GM12891 (cell line): ENCODE measurements around the gene ORM1.

Experiments
- PAX5 ChIP-seq: IDR thresholded peaks from 2 replicates; pipeline ENCODE4 v1.6.1; 2011; ENCODE audit warnings: low read length, moderate library complexity, mild to moderate bottlenecking; ENCODE audit not compliant: insufficient read depth, severe bottlenecking
- POLR2A ChIP-seq: IDR thresholded peaks from 2 replicates; pipeline ENCODE4 v1.6.1; 2011; ENCODE audit warnings: low read depth, low read length, control low read depth
- POLR2AphosphoS5 ChIP-seq: IDR thresholded peaks from 2 replicates; pipeline ENCODE4 v1.6.1; 2011; ENCODE audit warnings: low read depth, low read length, control low read depth
- POU2F2 ChIP-seq: IDR thresholded peaks from 2 replicates; pipeline ENCODE4 v1.6.1; 2011; ENCODE audit warnings: low read depth, mild to moderate bottlenecking, control low read depth, low read length, moderate library complexity
- SPI1 ChIP-seq: IDR thresholded peaks from 2 replicates; pipeline ENCODE4 v1.6.1; 2011; ENCODE audit warnings: low read depth, low read length, control low read depth
- TAF1 ChIP-seq: IDR thresholded peaks from 2 replicates; pipeline ENCODE4 v1.6.1; 2011; ENCODE audit warnings: low read depth, low read length, control low read depth

DNA sequence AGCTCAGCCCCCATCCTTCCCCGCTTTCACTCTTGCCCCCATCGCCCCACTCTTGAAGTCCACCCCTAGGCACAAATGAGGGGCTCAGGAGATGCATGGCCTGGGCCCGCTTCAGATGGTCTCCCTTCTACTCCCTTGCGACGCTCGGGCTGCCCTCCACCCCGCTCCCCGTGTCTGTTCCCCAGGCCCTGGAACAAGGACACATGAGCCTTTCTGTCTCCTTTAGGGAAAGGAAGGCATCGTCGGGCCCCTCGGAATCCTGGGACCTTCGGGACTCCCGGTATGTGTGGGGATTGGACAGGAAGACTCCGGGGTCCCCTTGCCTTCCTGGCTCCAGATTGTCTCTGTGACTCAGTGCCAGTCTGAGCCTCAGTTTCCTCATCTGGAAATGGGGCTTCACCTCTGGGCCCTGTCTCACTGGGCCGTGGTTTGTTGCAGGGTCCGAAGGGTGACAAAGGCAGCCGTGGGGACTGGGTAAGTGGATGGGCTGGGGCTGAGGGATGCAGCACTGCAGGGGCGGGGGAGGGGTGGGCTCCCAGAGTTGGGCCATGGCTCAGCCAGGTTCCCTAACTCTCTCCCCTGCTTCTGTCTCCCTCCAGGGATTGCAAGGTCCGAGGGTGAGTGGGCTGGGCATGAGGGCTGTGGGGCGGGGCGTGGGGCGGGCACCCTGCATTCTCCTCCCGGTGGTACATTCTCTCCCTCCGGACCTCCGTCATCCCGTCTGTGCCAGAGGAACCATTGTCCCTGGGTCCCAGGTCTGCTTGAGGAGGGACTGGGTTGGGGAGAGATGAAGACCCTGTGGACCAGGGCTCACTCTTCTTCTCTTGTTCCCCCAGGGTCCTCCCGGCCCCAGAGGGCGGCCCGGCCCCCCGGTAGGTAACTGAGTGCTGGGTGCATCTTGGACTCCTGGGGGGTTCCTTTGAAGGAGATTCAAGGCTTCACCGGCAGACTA lies 21.8 kb upstream of the ORM1 start:
- no peak for TF ChIP-seq POLR2AphosphoS5
- no peak for TF ChIP-seq POLR2A
- no peak for TF ChIP-seq TAF1
- TF ChIP-seq POU2F2 = no peak
- no peak for TF ChIP-seq SPI1
- TF ChIP-seq PAX5 = no peak
